PC-9 (cell line): ENCODE data around the gene ZNF407. TPM values are rescaled to one million over a fixed set of nuclear protein-coding genes. Genes with fewer than 3 reads are reported as not detected.

Experiments used
- BruUV-seq: library from RNA; stranded (reverse); fragments of 400-500 nt; replicated peaks from 2 replicates; lab custom pipeline; 2021; lab: Mats Ljungman, UMichigan
- CTCF ChIA-PET: fragments of 300-600 bp; sonication (Branson Sonifier 250); formaldehyde crosslinking; loops from one replicate; lab custom pipeline; 2022; ENCODE audit warnings: antibody characterized with exemption; lab: Charles Lee
- POLR2A ChIA-PET: fragments of 300-600 bp; sonication (Branson Sonifier 250); formaldehyde crosslinking; loops from one replicate; lab custom pipeline; 2022; ENCODE audit warnings: antibody characterized with exemption; ENCODE audit not compliant: unreplicated experiment; lab: Charles Lee
- DNase-seq, 2 experiments: peaks; one replicate each; pipeline versions ENCODE4 v3.0.0 to v3.0.0-alpha.2; 2015 to 2022; ENCODE audit warnings: mixed read lengths in 1 of 2
- H2AFZ ChIP-seq: fragments of 200-600 bp; sonication (generic); 2 replicates; pipeline ENCODE4 v1.8.1; 2017; ENCODE audit warnings: antibody characterized with exemption
- H3F3A ChIP-seq: fragments of 200-600 bp; sonication (generic); 2 replicates; pipeline ENCODE4 v1.8.1; 2017; ENCODE audit warnings: antibody characterized with exemption, mild to moderate bottlenecking, low read depth; ENCODE audit not compliant: insufficient read depth
- H3K27ac ChIP-seq: fragments of 200-600 bp; sonication (generic); 2 replicates; pipeline ENCODE4 v1.6.1; 2016; ENCODE audit warnings: mixed run types
- H3K27me3 ChIP-seq: fragments of 200-600 bp; sonication (generic); 2 replicates; pipeline ENCODE4 v1.6.1; 2016; ENCODE audit warnings: low read depth, mixed run types; ENCODE audit not compliant: insufficient read depth
- H3K36me3 ChIP-seq: fragments of 200-600 bp; sonication (generic); 2 replicates; pipeline ENCODE4 v1.6.1; 2016; ENCODE audit warnings: low read depth, mixed run types
- H3K4me1 ChIP-seq: fragments of 200-600 bp; sonication (generic); replicated peaks from 2 replicates; pipeline ENCODE4 v1.6.1; 2016; ENCODE audit warnings: mixed run types; ENCODE audit not compliant: insufficient read depth
- H3K4me2 ChIP-seq: fragments of 200-600 bp; sonication (generic); 2 replicates; pipeline ENCODE4 v1.6.1; 2017; ENCODE audit warnings: mixed run types
- H3K4me3 ChIP-seq: fragments of 200-600 bp; sonication (generic); 2 replicates; pipeline ENCODE4 v1.6.1; 2016; ENCODE audit warnings: mixed run types
- H3K79me2 ChIP-seq: fragments of 200-600 bp; sonication (generic); 2 replicates; pipeline ENCODE4 v1.6.1; 2017; ENCODE audit warnings: low read depth, mixed run types
- H3K9me2 ChIP-seq: fragments of 200-600 bp; sonication (generic); 2 replicates; pipeline ENCODE4 v1.8.1; 2017; ENCODE audit warnings: mild to moderate bottlenecking; ENCODE audit not compliant: insufficient read depth
- H3K9me3 ChIP-seq: fragments of 200-600 bp; sonication (generic); 2 replicates; pipeline ENCODE4 v1.8.1; 2016; ENCODE audit warnings: low read depth; ENCODE audit not compliant: insufficient read depth
- H4K20me1 ChIP-seq: fragments of 200-600 bp; sonication (generic); 2 replicates; pipeline ENCODE4 v1.8.1; 2017; ENCODE audit not compliant: insufficient read depth
- CTCF ChIP-seq: fragments of 200-600 bp; sonication (generic); conservative IDR thresholded peaks from 2 replicates; pipeline ENCODE4 v1.6.1; 2017; ENCODE audit warnings: mixed run types, antibody characterized with exemption, mild to moderate bottlenecking, moderate library complexity
- EZH2 ChIP-seq: fragments of 200-600 bp; sonication (generic); IDR thresholded peaks from 2 replicates; pipeline ENCODE4 v1.8.0; 2017; ENCODE audit warnings: antibody characterized with exemption, low read depth
- intact Hi-C: fragments of 100-400 bp; cut with micrococcal nuclease; formaldehyde crosslinking; loops from one replicate; pipeline ENCODE4 v1.10.0; 2022; ENCODE audit not compliant: unreplicated experiment
- total RNA-seq: library from RNA; stranded (reverse); gene quantifications from 2 replicates; pipeline ENCODE4 v1.2.3, GENCODE V29; 2021

Gene ZNF407
- total RNA-seq, 1 experiment from 2014 or later: 13.4 TPM

DNA sequence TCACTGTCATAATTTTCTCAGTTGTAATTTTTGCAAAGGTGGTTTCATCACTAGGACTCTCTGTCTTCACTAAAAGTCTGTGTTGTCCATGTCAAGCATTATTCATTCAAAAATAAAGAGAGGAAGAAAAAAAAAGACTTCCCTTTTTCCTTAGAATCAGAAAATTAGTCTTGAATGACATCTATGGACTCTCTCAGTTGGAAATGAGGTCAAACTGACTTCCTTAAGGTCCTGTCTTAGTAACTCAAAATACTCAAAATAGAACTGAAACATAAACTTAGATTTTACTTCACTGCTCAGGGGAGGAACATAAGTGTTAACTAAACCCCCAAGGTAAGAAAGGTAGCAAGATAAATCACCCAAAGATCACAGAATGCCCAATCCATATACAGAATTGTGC, 2.2 kb upstream of the ZNF407 start:
- peaks cover 35% of the 10 kb centered on the region for H3K79me2 ChIP-seq
- no peak overlapping the region for H3K27ac ChIP-seq
- H3K4me3 ChIP-seq: no peak overlapping the region
- H2AFZ ChIP-seq: no peak overlapping the region
- ChIA-PET CTCF (no interaction called here), POLR2A (no interaction called here)
- intact Hi-C loops: no loop called here
- H3K36me3 ChIP-seq: peaks cover 16% of the 10 kb centered on the region; the same call in 1 of the 2 replicates
- peak overlapping the region; percentile 93; the same call in 1 of the 2 replicates for H3K4me2 ChIP-seq
- H3K27me3 ChIP-seq: peaks cover 6% of the 10 kb centered on the region; the same call in 1 of the 2 replicates
- no peak for DNase-seq
- H3F3A ChIP-seq: peaks cover 12% of the 10 kb centered on the region; the same call in 1 of the 2 replicates
- H3K4me1 ChIP-seq: peaks cover 25% of the 10 kb centered on the region
- no peaks in the 10 kb centered on the region for H3K9me2 ChIP-seq
- peaks cover 5% of the 10 kb centered on the region; the same call in 1 of the 2 replicates for H3K9me3 ChIP-seq
- BruUV-seq: no TSS peak
- H4K20me1 ChIP-seq: peaks cover 4% of the 10 kb centered on the region; the same call in 1 of the 2 replicates
- no peak for TF ChIP-seq CTCF
- no peak for TF ChIP-seq EZH2

GRCh38 chr18:74597034-74597661, 522 bp upstream of the ZNF407 start:
- H3K4me2 ChIP-seq: peak overlapping the region; percentile 93
- peaks cover 12% of the 10 kb centered on the region; the same call in 1 of the 2 replicates for H3F3A ChIP-seq
- peaks cover 39% of the 10 kb centered on the region for H3K79me2 ChIP-seq
- CTCF ChIA-PET: no interaction called here
- peaks cover 16% of the 10 kb centered on the region; the same call in 1 of the 2 replicates for H3K36me3 ChIP-seq
- TF ChIP-seq EZH2 (no peak), CTCF (no peak)
- intact Hi-C loops: loop anchor here (1.0 kb wide), 1 partner anchor 101 kb away; the partner anchor contains the start of gene CNDP2
- peak overlapping the region; percentile 88 for H3K4me3 ChIP-seq
- POLR2A ChIA-PET: interaction anchor here (0.6 kb wide), 1 partner anchor 101 kb away, joined by 3 read pairs; no protein-coding TSS in a partner anchor
- peak; percentile 40 to 57 for DNase-seq
- H3K4me1 ChIP-seq: peaks cover 25% of the 10 kb centered on the region
- TSS peak; percentile 64 for BruUV-seq
- no peaks in the 10 kb centered on the region for H3K9me2 ChIP-seq
- H3K27me3 ChIP-seq: no peaks in the 10 kb centered on the region
- peaks cover 4% of the 10 kb centered on the region; the same call in 1 of the 2 replicates for H4K20me1 ChIP-seq
- H3K9me3 ChIP-seq: peaks cover 5% of the 10 kb centered on the region; the same call in 1 of the 2 replicates
- H2AFZ ChIP-seq: peak overlapping the region; percentile 95
- peak overlapping the region; percentile 81 for H3K27ac ChIP-seq

DNA sequence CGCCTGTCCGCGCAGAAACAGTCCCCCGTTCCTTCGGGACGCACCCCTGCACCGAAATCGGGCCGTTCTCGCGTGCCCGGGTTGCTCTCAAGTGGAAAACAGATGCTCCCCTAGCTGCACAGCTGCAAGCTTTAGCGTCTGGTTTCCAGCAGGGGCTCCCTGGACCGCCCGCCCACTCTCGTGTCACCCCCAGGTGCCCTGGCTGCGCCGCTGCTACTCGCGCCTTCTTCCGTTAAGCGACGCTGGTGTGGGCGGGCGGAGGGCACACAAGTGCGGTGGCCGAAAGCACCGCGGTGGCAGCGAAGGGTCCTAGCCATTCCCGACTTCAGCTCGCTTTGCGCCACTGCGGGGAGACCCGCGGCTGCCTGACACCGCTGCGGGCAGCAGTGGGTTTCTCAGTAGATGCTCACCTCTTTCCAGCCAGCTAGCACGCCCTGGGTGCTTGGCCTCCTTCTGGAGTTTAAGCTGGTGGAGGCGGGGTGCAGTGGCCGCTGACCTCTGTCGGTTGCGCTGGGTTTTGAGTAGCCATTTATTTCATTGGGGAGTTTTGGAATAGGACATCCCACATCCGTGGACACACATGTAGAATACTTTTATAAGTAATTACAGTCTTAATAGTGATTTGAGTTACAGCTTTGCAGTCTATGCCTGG, 806 bp downstream of the ZNF407 start:
- intact Hi-C loops: no loop called here
- peak in 1 of 2 experiments; percentile 44 for DNase-seq
- TSS peak; percentile 26 for BruUV-seq
- Histone ChIP-seq H3K4me1 (peaks cover 25% of the 10 kb centered on the region), H3K36me3 (0 out of 2 replicates have a peak, but pooled peaks cover 13% of the 10 kb centered on the region), H2AFZ (peak overlapping the region; percentile 95), H3K79me2 (peaks cover 39% of the 10 kb centered on the region), H3K9me3 (peaks cover 5% of the 10 kb centered on the region; the same call in 1 of the 2 replicates), H3K4me3 (peak overlapping the region; percentile 88), H4K20me1 (peaks cover 4% of the 10 kb centered on the region), H3K27me3 (no peaks in the 10 kb centered on the region), H3K4me2 (peak overlapping the region; percentile 93), H3F3A (peaks cover 12% of the 10 kb centered on the region; the same call in 1 of the 2 replicates), H3K9me2 (no peaks in the 10 kb centered on the region), H3K27ac (peak overlapping the region; percentile 81)
- TF ChIP-seq CTCF (no peak; the same call in 1 of the 2 replicates), EZH2 (no peak)
- POLR2A ChIA-PET: interaction anchor here (0.6 kb wide), 1 partner anchor 17 kb away, joined by 4 read pairs; no protein-coding TSS in a partner anchor
- CTCF ChIA-PET: no interaction called here
